ENCODE data around the gene PLAAT4.

DNA sequence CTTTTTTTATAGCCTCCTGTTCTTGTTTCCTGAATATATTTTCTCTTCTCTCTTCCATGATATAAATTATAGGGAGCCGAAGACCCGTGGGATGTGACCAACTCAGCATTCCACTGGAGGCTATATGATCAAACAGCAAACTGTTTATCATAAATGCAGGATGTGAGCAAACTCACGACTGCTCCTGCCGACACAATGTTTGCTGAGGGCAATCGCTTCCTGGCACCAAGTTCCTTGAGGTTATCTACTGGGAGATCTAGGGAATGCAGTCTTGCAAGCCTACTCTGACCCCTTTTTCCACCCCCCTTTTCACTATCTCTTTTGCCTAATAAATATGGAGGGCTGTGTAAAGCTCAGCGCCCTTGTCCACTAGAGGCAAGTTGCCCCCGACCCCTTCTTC is 13.5 kb upstream of the PLAAT4 start:
- TF ChIP-seq EZH2 (IDR thresholded peaks at IDR 0.05; ENCODE audit: borderline replicate concordance) (no peak), EZH2phosphoT487 (IDR thresholded peaks at IDR 0.05; ENCODE audit: low read depth, severe bottlenecking, unreplicated experiment) (no peak)
- TF ChIP-seq, protein P1, sequence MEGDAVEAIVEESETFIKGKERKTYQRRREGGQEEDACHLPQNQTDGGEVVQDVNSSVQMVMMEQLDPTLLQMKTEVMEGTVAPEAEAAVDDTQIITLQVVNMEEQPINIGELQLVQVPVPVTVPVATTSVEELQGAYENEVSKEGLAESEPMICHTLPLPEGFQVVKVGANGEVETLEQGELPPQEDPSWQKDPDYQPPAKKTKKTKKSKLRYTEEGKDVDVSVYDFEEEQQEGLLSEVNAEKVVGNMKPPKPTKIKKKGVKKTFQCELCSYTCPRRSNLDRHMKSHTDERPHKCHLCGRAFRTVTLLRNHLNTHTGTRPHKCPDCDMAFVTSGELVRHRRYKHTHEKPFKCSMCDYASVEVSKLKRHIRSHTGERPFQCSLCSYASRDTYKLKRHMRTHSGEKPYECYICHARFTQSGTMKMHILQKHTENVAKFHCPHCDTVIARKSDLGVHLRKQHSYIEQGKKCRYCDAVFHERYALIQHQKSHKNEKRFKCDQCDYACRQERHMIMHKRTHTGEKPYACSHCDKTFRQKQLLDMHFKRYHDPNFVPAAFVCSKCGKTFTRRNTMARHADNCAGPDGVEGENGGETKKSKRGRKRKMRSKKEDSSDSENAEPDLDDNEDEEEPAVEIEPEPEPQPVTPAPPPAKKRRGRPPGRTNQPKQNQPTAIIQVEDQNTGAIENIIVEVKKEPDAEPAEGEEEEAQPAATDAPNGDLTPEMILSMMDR (IDR thresholded peaks at IDR 0.05; ENCODE audit: poor library complexity): no peak

Measured in hepatocyte (in vitro differentiated cells).